Breast epithelium (tissue), 4 donors: Measurements from ENCODE around the gene CPA4. TPM values are rescaled to one million over a fixed set of nuclear protein-coding genes. Genes with fewer than 3 reads are reported as not detected.
"Not testable (repeated sequence)": the region's sequence is repeated elsewhere in the genome, so short reads cannot be mapped to it uniquely, and the experiment has no call there.

Experiments used
- DNase-seq, 2 donors: peaks; one replicate each; pipeline ENCODE4 v3.0.0-alpha.2; 2019; ENCODE audit warnings: low spot score in 2 of 2
- H3K27ac ChIP-seq, 2 donors: fragments of 200-600 bp; sonication (generic) in 1 of 2; one replicate each; pipeline ENCODE4 v1.5.1; 2016 to 2019; ENCODE audit warnings: mild to moderate bottlenecking in 1 of 2
- H3K27me3 ChIP-seq, 2 donors: fragments of 200-600 bp; sonication (generic) in 1 of 2; one replicate each; pipeline versions ENCODE4 v1.5.1 to v1.6.0; 2017 to 2019; ENCODE audit warnings: control low read depth in 1 of 2, mild to moderate bottlenecking in 1 of 2
- H3K36me3 ChIP-seq: fragments of 200-600 bp; one replicate; pipeline ENCODE4 v1.5.1; 2019
- H3K4me1 ChIP-seq, 2 donors: fragments of 200-600 bp; sonication (generic); one replicate each; pipeline ENCODE4 v1.5.1; 2016 to 2019; ENCODE audit warnings: control low read depth in 1 of 2
- H3K4me3 ChIP-seq, 3 donors: fragments of 200-600 bp; sonication (generic); 1 replicate in 2 of 3; 2 replicates in 1 of 3; pipeline ENCODE4 v1.5.1; 2016 to 2019; ENCODE audit warnings: mild to moderate bottlenecking in 3 of 3, moderate library complexity in 2 of 3
- H3K9me3 ChIP-seq, 2 donors: fragments of 200-600 bp; sonication (generic) in 1 of 2; one replicate each; pipeline ENCODE4 v1.5.1; 2016 to 2019; ENCODE audit warnings: control low read depth in 1 of 2
- CTCF ChIP-seq, 3 donors: fragments of 450-650 bp; IDR thresholded peaks; one replicate each; pipeline ENCODE4 v1.5.1; 2016 to 2017; ENCODE audit warnings: antibody characterized with exemption in 3 of 3, mild to moderate bottlenecking in 3 of 3, moderate library complexity in 3 of 3
- POLR2A ChIP-seq: fragments of 450-650 bp; IDR thresholded peaks from one replicate; pipeline ENCODE4 v1.6.1; 2016; ENCODE audit warnings: antibody characterized with exemption, mild to moderate bottlenecking, moderate library complexity
- POLR2AphosphoS5 ChIP-seq, 3 donors: sonication (generic); formaldehyde crosslinking; IDR thresholded peaks; one replicate each; pipeline ENCODE4 v1.6.1; 2017; ENCODE audit warnings: antibody characterized with exemption in 3 of 3
- intact Hi-C: fragments of 100-400 bp; cut with DNase I; formaldehyde crosslinking; loops from one replicate; pipeline ENCODE4 v1.15.1; 2023; ENCODE audit warnings: low total_unique reads
- total RNA-seq, 3 donors: library from RNA; depleted of rRNA; stranded (reverse); fragments of >200 nt; gene quantifications; one replicate each; pipeline ENCODE4 v1.1.0, GENCODE V29; 2016

The CPA4 gene, protein sequence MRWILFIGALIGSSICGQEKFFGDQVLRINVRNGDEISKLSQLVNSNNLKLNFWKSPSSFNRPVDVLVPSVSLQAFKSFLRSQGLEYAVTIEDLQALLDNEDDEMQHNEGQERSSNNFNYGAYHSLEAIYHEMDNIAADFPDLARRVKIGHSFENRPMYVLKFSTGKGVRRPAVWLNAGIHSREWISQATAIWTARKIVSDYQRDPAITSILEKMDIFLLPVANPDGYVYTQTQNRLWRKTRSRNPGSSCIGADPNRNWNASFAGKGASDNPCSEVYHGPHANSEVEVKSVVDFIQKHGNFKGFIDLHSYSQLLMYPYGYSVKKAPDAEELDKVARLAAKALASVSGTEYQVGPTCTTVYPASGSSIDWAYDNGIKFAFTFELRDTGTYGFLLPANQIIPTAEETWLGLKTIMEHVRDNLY
- 1 to 10 TPM in 1 of 3 donors, under 1 TPM in 1, not detected in 1; 0.98 to 2.0 TPM for total RNA-seq

DNA sequence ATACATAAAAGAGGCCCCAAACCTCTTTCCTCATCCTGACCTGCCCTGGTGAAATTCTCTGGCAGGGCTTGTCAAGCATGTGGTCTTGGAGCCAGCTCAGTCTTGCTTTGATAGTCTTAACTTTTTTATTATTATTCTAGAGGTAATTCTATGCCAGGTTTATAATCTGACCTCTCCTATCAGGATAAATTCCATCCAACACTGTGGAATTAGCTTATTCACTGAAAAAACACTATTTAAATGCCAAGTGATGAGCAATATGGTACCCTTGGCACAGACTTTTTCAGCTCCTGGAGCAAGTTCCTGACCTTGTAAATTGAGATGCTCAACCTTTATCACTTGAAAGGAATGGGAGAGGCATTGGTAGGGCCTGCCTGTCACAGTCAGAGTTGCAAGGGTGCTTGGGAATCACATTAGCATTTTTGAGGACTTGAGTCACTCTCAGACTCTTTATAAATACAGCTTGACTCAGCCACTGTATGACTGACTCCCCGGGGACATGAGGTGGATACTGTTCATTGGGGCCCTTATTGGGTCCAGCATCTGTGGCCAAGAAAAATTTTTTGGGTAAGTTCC, at the start of gene CPA4:
Gene CPA4 (plus strand): TSS at position 480 of the 576 bp plus-strand sequence. CDS start 20 bp downstream, at position 500.
- peak within 1 kb of the TSS in 1 of 2 donors; percentile 57 for H3K27ac ChIP-seq
- H3K27me3 ChIP-seq = no peaks in the 10 kb centered on the region
- no peaks in the 10 kb centered on the region for H3K36me3 ChIP-seq
- no peak for DNase-seq
- intact Hi-C loops = no loop called here
- H3K9me3 ChIP-seq = no peaks in the 10 kb centered on the region
- no peak within 1 kb of the TSS for H3K4me3 ChIP-seq
- H3K4me1 ChIP-seq = peaks cover 0 to 11% of the 10 kb centered on the region in 2 donors
- TF ChIP-seq POLR2AphosphoS5 (IDR thresholded peaks at IDR 0.05) (no peak), POLR2A (no peak), CTCF (IDR thresholded peaks at IDR 0.05) (no peak)

DNA sequence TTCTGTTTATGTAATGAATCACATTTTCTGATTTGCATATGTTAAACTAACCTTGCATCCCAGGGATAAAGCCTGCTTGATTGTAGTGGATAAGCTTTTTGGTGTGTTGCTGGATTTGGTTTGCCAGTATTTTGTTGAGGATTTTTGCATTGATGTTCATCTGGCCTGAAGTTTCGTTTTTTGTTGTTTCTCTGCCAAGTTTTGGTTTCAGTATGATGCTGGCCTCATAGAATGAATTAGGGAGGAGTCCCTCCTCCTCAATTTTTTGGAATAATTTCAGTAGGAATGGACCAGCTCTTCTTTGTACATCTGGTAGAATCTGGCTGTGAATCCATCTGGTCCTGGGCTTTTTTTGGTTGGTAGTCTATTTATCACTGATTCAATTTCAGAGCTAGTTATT, 49.5 kb upstream of the CPA4 start:
- DNase-seq, intact Hi-C loops, H3K4me1 ChIP-seq, H3K4me3 ChIP-seq, H3K9me3 ChIP-seq, H3K36me3 ChIP-seq, H3K27ac ChIP-seq, H3K27me3 ChIP-seq: not testable (repeated sequence)

DNA sequence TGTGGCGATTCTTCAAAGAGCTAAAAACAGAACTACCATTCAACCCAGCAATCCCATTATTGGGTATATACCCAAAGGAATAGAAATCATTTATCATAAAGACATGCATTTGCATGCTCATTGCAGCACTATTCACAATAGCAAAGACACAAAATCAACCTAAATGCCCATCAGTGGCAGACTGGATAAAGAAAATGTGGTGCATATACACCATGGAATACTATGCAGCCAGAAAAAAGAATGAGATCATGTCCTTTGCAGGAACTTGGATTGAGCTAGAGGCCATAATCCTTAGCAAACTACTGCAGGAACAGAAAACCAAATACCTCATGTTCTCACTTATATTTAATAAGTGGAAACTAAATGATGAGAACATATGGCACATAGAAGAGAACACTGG, 46.5 kb upstream of the CPA4 start:
- H3K27ac ChIP-seq, H3K36me3 ChIP-seq, H3K27me3 ChIP-seq, H3K4me1 ChIP-seq, DNase-seq, H3K4me3 ChIP-seq, H3K9me3 ChIP-seq, intact Hi-C loops: not testable (repeated sequence)

DNA sequence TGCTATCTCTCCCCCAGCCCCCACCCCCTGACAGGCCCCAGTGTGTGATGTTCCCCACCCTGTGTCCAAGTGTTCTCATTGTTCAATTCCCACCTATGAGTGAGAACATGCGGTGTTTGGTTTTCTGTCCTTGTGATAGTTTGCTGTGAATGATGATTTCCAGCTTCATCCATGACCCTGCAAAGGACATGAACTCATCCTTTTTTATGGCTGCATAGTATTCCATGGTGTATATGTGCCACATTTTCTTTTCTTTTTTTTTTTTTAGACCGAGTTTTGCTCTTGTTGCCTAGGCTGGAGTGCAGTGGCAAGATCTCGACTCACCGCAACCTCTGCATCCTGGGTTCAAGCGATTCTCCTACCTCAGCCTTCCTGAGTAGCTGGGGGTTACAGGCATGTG, 44.1 kb upstream of the CPA4 start:
- H3K36me3 ChIP-seq, H3K4me3 ChIP-seq, DNase-seq, intact Hi-C loops, H3K27ac ChIP-seq, H3K4me1 ChIP-seq, H3K27me3 ChIP-seq: not testable (repeated sequence)
- H3K9me3 ChIP-seq = peaks cover 0 to 12% of the 10 kb centered on the region in 2 donors

DNA sequence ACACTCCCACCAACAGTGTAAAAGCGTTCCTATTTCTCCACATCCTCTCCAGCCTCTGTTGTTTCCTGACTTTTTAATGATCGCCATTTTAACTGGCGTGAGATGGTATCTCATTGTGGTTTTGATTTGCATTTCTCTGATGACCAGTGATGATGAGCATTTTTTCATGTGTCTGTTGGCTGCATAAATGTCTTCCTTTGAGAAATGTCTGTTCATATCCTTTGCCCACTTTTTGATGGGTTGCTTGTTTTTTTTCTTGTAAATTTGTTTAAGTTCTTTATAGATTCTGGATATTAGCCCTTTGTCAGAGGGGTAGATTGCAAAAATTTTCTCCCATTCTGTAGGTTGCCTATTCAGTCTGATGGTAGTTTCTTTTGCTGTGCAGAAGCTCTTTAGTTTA, 43.3 kb upstream of the CPA4 start:
- H3K27ac ChIP-seq, intact Hi-C loops: not testable (repeated sequence)

GRCh38 chr7:130254555-130254954, 38.4 kb upstream of the CPA4 start:
- intact Hi-C loops = no loop called here
- peaks cover 24 to 61% of the 10 kb centered on the region in 2 donors for H3K9me3 ChIP-seq
- H3K4me1 ChIP-seq = no peaks in the 10 kb centered on the region
- H3K4me3 ChIP-seq = no peak overlapping the region
- no peak for DNase-seq
- no peak for TF ChIP-seq POLR2AphosphoS5 (IDR thresholded peaks at IDR 0.05)
- H3K36me3 ChIP-seq = no peaks in the 10 kb centered on the region
- no peak overlapping the region for H3K27ac ChIP-seq
- no peaks in the 10 kb centered on the region for H3K27me3 ChIP-seq

More for the DNA sequence above, 43.3 kb upstream of the CPA4 start:
- not testable (repeated sequence) for H3K4me3 ChIP-seq, H3K4me1 ChIP-seq, H3K36me3 ChIP-seq, DNase-seq, H3K27me3 ChIP-seq
- peaks cover 0 to 20% of the 10 kb centered on the region in 2 donors for H3K9me3 ChIP-seq

- H3K27ac ChIP-seq = no peak overlapping the region
- H3K4me3 ChIP-seq = no peak overlapping the region
- peaks cover 27 to 82% of the 10 kb centered on the region in 2 donors for H3K9me3 ChIP-seq
- DNase-seq = no peak
- no peak for TF ChIP-seq POLR2AphosphoS5 (IDR thresholded peaks at IDR 0.05)
- no peak for TF ChIP-seq CTCF (IDR thresholded peaks at IDR 0.05)
- no peaks in the 10 kb centered on the region for H3K27me3 ChIP-seq
- H3K4me1 ChIP-seq = no peaks in the 10 kb centered on the region
- intact Hi-C loops = no loop called here
- H3K36me3 ChIP-seq = no peaks in the 10 kb centered on the region
These were observed 36.3 kb upstream of the CPA4 start for GRCh38 chr7:130256704-130257103.
